Sigmoid colon (tissue), 7 donors: ENCODE measurements around the gene DIP2B. TPM values are rescaled to one million over a fixed set of nuclear protein-coding genes. Genes with fewer than 3 reads are reported as not detected.

ENCODE experiments used
- DNase-seq: peaks from one replicate; pipeline ENCODE4 v3.0.0-alpha.2; 2019
- H3K27ac ChIP-seq, 4 donors: fragments of 200-600 bp; sonication (generic); one replicate each; pipeline ENCODE4 v1.5.1; 2016 to 2019; ENCODE audit warnings: mild to moderate bottlenecking in 1 of 4
- H3K27me3 ChIP-seq, 3 donors: fragments of 200-600 bp; sonication (generic); one replicate each; pipeline ENCODE4 v1.5.1; 2019; ENCODE audit warnings: mild to moderate bottlenecking in 1 of 3
- H3K36me3 ChIP-seq, 4 donors: fragments of 200-600 bp; sonication (generic); one replicate each; pipeline ENCODE4 v1.5.1; 2016 to 2019
- H3K4me1 ChIP-seq, 4 donors: fragments of 200-600 bp; sonication (generic); one replicate each; pipeline ENCODE4 v1.5.1; 2017 to 2019
- H3K4me3 ChIP-seq, 4 donors: fragments of 200-600 bp; sonication (generic); one replicate each; pipeline ENCODE4 v1.5.1; 2017 to 2019; ENCODE audit warnings: mild to moderate bottlenecking in 2 of 4, moderate library complexity in 1 of 4
- H3K9me3 ChIP-seq, 4 donors: fragments of 200-600 bp in 3 of 4; sonication (generic) in 3 of 4; one replicate each; pipeline versions ENCODE4 v1.5.1 to v1.6.1; 2013 to 2019
- CTCF ChIP-seq, 4 experiments: fragments of 450-650 bp in 3 of 4; fragments of 200-600 bp in 1 of 4; IDR thresholded peaks; one replicate each; pipeline ENCODE4 v1.5.1; 2016 to 2019; ENCODE audit warnings: antibody characterized with exemption in 4 of 4, mild to moderate bottlenecking in 3 of 4, moderate library complexity in 2 of 4
- EP300 ChIP-seq, 4 donors: sonication (generic); formaldehyde crosslinking; IDR thresholded peaks; one replicate each; pipeline ENCODE4 v1.6.1; 2017; ENCODE audit warnings: antibody characterized with exemption in 4 of 4
- POLR2A ChIP-seq, 2 donors: fragments of 450-650 bp; IDR thresholded peaks; one replicate each; pipeline ENCODE4 v1.6.1; 2016; ENCODE audit warnings: antibody characterized with exemption in 2 of 2, mild to moderate bottlenecking in 2 of 2, moderate library complexity in 2 of 2
- POLR2AphosphoS5 ChIP-seq, 4 donors: sonication (generic); formaldehyde crosslinking; IDR thresholded peaks; one replicate each; pipeline ENCODE4 v1.6.1; 2017; ENCODE audit warnings: antibody characterized with exemption in 4 of 4
- WGBS, 2 donors: extraction: QIAGEN DNeasy Blood & Tissue Kit; methylation state at CpG; one replicate each; pipeline ENCODE4 v1.1.7; 2013; 5-methylcytosine and 5-hydroxymethylcytosine counted together
- intact Hi-C: fragments of 100-400 bp; cut with DNase I; formaldehyde crosslinking; loops from one replicate; pipeline ENCODE4 v1.15.1; 2023
- polyA plus RNA-seq, 3 donors: library from polyadenylated mRNA; stranded (reverse); fragments of 200-250 nt; gene quantifications; one replicate each; pipeline ENCODE4 v1.2.3, GENCODE V29; 2013
- total RNA-seq, 4 donors: library from RNA; depleted of rRNA; stranded (reverse); fragments of >200 nt; gene quantifications; one replicate each; pipeline ENCODE4 v1.1.0, GENCODE V29; 2016
- donor health status: healthy with polysubstance abuse.
- donor health status: Bipolar disorder and iron deficiency.
- donor health status: healthy.

The DIP2B gene
- total and polyA plus RNA-seq, 7 donors = 7.2 to 28.0 (median 16.4) TPM

- H3K4me1 ChIP-seq = peaks cover 0 to 37% (median 15%) of the 10 kb centered on the region in 4 donors
- no peak overlapping the region for H3K4me3 ChIP-seq
- intact Hi-C loops = no loop called here
- H3K27me3 ChIP-seq = no peaks in the 10 kb centered on the region
- WGBS, 2 donors = 17 to 73% methylated on average over 6 of the region's 6 CpGs
- H3K36me3 ChIP-seq = no peaks in the 10 kb centered on the region
- DNase-seq = no peak
- H3K9me3 ChIP-seq = no peaks in the 10 kb centered on the region
- no peak for TF ChIP-seq EP300 (IDR thresholded peaks at IDR 0.05)
- no peak for TF ChIP-seq CTCF (IDR thresholded peaks at IDR 0.05)
- TF ChIP-seq POLR2A (IDR thresholded peaks at IDR 0.05) = no peak
- no peak for TF ChIP-seq POLR2AphosphoS5 (IDR thresholded peaks at IDR 0.05)
- H3K27ac ChIP-seq = no peak overlapping the region
These were observed 41.9 kb downstream of the DIP2B start for GRCh38 chr12:50546441-50547318.

- no peak overlapping the region for H3K4me3 ChIP-seq
- H3K9me3 ChIP-seq = no peaks in the 10 kb centered on the region
- 75 to 90% methylated on average over 2 of the region's 2 CpGs for WGBS, 2 donors
- peaks cover 0 to 37% (median 15%) of the 10 kb centered on the region in 4 donors for H3K4me1 ChIP-seq
- no peaks in the 10 kb centered on the region for H3K27me3 ChIP-seq
- no peak overlapping the region for H3K27ac ChIP-seq
- intact Hi-C loops = no loop called here
- no peak for DNase-seq
- TF ChIP-seq POLR2AphosphoS5 (IDR thresholded peaks at IDR 0.05) (no peak), CTCF (IDR thresholded peaks at IDR 0.05) (no peak), POLR2A (IDR thresholded peaks at IDR 0.05) (no peak), EP300 (IDR thresholded peaks at IDR 0.05) (no peak)
- no peaks in the 10 kb centered on the region for H3K36me3 ChIP-seq
These were observed 43.0 kb downstream of the DIP2B start for GRCh38 chr12:50547742-50548141.

- no peak for DNase-seq
- Histone ChIP-seq H3K36me3 (no peaks in the 10 kb centered on the region), H3K27ac (peak overlapping the region in 3 of 4 donors; percentile 18 to 51 (median 37)), H3K4me1 (peaks cover 0 to 37% (median 15%) of the 10 kb centered on the region in 4 donors), H3K27me3 (no peaks in the 10 kb centered on the region), H3K4me3 (no peak overlapping the region), H3K9me3 (no peaks in the 10 kb centered on the region)
- no peak for TF ChIP-seq POLR2AphosphoS5 (IDR thresholded peaks at IDR 0.05)
- TF ChIP-seq EP300 (IDR thresholded peaks at IDR 0.05) = no peak
- TF ChIP-seq POLR2A (IDR thresholded peaks at IDR 0.05) = no peak
- TF ChIP-seq CTCF (IDR thresholded peaks at IDR 0.05) = no peak
- intact Hi-C loops = no loop called here
- WGBS, 2 donors = 83 to 87% methylated on average over 4 of the region's 4 CpGs
These were observed 45.1 kb downstream of the DIP2B start for GRCh38 chr12:50549885-50550284.

GRCh38 chr12:50550530-50551223, 45.9 kb downstream of the DIP2B start:
- Histone ChIP-seq H3K4me1 (peaks cover 0 to 29% (median 15%) of the 10 kb centered on the region in 4 donors), H3K9me3 (no peaks in the 10 kb centered on the region), H3K27ac (peak overlapping the region in 3 of 4 donors; percentile 18 to 51 (median 37)), H3K27me3 (no peaks in the 10 kb centered on the region), H3K36me3 (no peaks in the 10 kb centered on the region), H3K4me3 (no peak overlapping the region)
- TF ChIP-seq CTCF (IDR thresholded peaks at IDR 0.05) (no peak), POLR2AphosphoS5 (IDR thresholded peaks at IDR 0.05) (no peak), EP300 (IDR thresholded peaks at IDR 0.05) (no peak), POLR2A (IDR thresholded peaks at IDR 0.05) (no peak)
- WGBS, 2 donors = 33 to 75% methylated on average over 9 of the region's 9 CpGs
- no peak for DNase-seq
- intact Hi-C loops = no loop called here
